ENCODE data around the gene CPZ.

The CPZ gene

DNA sequence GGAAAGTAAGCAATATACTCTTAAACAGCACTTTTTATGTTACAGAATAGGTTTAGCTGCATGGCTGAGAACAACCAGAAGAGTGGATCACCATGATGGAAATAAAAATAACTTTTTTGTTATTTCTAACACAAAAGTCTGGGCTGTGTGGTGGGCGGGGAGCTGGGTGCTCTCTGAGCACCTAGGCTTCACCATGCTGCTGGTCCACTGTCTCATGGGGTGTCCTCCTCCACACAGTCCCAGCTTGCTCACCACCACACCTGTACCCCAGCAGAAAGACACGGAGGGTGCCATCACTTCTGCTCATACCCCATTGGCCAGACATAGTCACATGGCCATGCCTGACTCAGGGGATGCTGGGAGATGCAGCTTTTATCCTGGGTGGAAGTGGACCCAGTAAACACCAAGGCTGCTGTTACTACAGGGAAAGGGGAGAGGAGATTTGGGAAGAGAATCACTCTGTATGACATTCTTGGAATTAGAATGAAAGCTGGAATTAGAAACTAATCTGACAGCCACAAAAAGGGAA is 45.0 kb downstream of the CPZ start:
- DNase-seq (no peak), ATAC-seq (no peak)
- H3K27me3 Mint-ChIP-seq = no peaks in the 10 kb centered on the region
- no peak overlapping the region for H3K27ac Mint-ChIP-seq
- no peaks in the 10 kb centered on the region for H3K4me1 Mint-ChIP-seq
- H3K36me3 Mint-ChIP-seq (ENCODE audit: low read depth) = no peaks in the 10 kb centered on the region
- H3K9me3 Mint-ChIP-seq = no peaks in the 10 kb centered on the region
- H3K4me3 Mint-ChIP-seq = no peak overlapping the region

DNA sequence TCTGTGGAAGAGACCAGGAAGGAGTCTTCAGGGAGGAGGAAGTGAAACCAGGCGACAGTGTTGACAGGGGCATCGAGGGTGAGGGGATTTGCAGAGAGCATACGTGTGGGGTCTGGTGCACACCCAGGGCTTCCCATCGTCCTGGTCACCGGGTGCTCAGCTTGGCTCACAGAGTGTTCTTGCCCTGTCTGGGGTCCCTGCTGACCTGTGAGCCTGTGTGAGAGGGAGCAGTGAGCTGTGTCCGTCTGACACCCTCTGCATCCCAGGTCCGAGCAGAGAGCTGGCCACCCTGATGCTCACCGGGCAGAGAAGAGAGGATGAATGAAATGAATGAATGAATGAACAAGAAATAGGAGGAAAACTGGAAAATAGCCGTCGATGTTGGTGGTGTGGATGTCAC is 46.5 kb downstream of the CPZ start:
- Mint-ChIP-seq H3K36me3 (ENCODE audit: low read depth) (no peaks in the 10 kb centered on the region), H3K27ac (no peak overlapping the region), H3K4me1 (no peaks in the 10 kb centered on the region), H3K4me3 (no peak overlapping the region), H3K9me3 (no peaks in the 10 kb centered on the region), H3K27me3 (no peaks in the 10 kb centered on the region)
- DNase-seq (no peak), ATAC-seq (no peak)

DNA sequence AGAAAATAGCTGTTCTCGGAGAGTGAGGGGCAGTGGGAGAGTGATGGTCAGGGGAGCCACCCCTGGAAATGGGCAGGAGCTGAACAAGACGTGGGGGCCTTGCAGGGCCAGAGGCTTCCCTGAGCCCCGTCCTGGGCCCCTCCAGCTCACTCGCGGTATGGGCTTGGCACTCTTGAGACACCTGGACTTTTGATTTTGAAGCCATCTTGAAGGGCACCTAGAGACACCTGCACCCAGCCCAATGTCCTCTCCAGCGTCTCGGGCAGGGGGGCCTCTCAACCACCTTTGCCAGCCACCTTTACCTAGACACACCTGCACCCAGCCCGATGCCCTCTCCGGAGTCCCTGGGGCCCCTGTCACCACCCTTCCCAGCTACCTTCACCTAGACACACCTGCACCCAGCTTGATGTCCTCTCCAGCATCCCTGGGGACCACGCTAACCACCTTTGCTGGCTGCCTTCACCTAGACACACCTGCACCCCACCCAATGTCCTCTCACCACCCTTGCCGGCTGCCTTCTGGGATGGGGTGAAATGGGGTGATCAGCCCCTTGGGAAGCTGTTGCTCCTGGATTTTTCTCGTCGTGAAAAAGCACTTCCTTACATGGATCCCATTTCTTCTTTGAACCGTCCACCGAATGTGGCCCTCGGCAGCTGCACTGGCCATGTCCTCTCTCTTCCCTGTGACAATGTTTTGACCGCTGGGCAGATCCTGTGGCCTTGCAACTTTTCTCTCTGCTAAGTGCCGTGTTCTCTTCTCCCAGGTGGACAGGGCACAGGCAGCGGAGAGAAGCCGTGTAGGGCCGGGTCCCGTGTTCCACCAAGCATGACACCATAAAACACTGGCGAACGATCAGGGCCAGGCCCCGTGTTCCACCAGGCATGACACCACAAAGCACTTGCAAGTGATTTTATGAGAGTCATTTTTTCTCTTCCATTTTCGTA is 47.5 kb downstream of the CPZ start:
- Mint-ChIP-seq H3K36me3 (ENCODE audit: low read depth) (no peaks in the 10 kb centered on the region), H3K9me3 (no peaks in the 10 kb centered on the region), H3K4me1 (no peaks in the 10 kb centered on the region), H3K27me3 (no peaks in the 10 kb centered on the region), H3K27ac (no peak overlapping the region), H3K4me3 (no peak overlapping the region)
- DNase-seq (no peak), ATAC-seq (no peak)

DNA sequence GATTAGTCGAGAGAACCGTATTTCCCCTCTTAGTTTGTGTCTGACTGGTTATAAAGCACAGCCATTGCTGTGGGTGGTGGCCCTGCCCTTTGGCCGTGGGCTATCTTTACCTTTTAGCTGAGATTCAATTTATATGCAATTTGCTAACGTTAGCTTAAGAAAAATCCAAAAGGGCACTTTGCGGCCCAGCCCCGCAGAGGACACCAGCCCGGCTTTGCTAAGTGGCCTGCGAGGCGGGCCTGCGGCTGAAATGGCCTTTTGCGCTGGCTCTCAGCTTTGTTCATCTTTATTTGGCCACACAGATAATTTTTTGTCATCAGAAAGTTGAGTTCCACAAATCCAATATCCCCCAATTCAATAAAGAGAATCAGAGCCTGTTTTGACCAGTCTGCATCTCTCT is 48.3 kb downstream of the CPZ start:
- no peak overlapping the region for H3K27ac Mint-ChIP-seq
- no peak for ATAC-seq
- no peaks in the 10 kb centered on the region for H3K36me3 Mint-ChIP-seq (ENCODE audit: low read depth)

DNA sequence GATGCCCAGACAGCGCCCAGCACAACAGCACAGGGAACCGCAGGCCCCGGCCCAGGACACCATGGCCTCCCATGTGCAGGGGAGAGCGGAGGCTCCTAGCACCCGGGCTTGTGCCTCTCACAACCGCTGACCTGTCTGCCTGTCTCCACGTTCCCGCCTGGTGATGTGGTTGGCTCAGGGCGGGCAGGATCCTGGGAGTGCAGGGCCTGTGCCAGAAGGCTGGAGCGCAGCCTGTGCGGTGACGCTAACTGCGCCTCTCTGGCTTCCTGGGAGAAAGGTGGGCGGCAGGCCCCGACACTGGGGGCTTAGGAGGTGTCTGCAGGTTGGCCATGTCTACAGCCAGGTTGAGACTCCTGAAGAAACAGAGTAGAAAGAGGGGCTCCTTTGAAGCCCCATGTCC is 48.7 kb downstream of the CPZ start:
- Mint-ChIP-seq H3K27me3 (no peaks in the 10 kb centered on the region), H3K4me3 (no peak overlapping the region), H3K27ac (no peak overlapping the region), H3K9me3 (no peaks in the 10 kb centered on the region), H3K4me1 (no peaks in the 10 kb centered on the region), H3K36me3 (ENCODE audit: low read depth) (no peaks in the 10 kb centered on the region)
- ATAC-seq (no peak), DNase-seq (no peak)

More for the DNA sequence above, 48.3 kb downstream of the CPZ start:
- Mint-ChIP-seq H3K4me3 (no peak overlapping the region), H3K4me1 (no peaks in the 10 kb centered on the region), H3K27me3 (no peaks in the 10 kb centered on the region), H3K9me3 (no peaks in the 10 kb centered on the region)
- DNase-seq = no peak

DNA sequence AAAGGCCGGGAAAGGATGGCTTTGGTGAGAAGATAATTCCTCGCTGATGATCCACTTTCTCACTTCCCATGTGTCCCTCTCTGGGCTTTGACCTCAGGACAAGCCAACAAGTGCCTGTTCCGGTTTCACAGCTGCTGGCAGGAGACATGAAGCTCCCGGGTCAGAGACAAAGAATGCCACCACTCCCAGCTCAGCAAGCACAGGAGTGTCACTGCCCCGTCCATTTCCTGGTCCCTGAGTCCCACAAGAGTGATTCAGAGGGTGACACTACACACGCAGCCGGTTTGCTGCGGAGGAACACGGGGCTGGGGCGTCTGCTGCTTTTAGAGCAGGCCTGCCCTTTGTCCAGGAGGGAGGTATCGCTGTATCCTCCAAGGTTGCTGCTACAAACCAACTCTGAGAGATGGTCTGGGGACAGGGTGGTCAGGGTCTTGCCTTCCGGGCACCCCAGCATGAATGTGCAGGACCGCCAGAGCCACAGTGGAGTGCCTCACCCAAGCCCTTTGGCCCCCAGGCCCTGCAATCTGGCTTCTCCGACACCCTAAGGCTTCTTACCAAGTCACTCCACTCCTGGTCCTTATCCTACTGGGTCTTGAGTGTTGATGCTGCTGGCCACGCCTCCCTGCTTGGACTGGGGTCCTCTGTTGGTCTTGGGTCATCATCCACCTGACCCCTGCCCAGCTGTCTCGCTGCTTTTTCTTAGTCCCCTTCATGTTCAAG is 49.5 kb downstream of the CPZ start:
- Mint-ChIP-seq H3K4me3 (no peak overlapping the region), H3K27ac (no peak overlapping the region), H3K27me3 (no peaks in the 10 kb centered on the region), H3K9me3 (no peaks in the 10 kb centered on the region), H3K4me1 (no peaks in the 10 kb centered on the region), H3K36me3 (ENCODE audit: low read depth) (no peaks in the 10 kb centered on the region)
- DNase-seq (no peak), ATAC-seq (no peak)

DNA sequence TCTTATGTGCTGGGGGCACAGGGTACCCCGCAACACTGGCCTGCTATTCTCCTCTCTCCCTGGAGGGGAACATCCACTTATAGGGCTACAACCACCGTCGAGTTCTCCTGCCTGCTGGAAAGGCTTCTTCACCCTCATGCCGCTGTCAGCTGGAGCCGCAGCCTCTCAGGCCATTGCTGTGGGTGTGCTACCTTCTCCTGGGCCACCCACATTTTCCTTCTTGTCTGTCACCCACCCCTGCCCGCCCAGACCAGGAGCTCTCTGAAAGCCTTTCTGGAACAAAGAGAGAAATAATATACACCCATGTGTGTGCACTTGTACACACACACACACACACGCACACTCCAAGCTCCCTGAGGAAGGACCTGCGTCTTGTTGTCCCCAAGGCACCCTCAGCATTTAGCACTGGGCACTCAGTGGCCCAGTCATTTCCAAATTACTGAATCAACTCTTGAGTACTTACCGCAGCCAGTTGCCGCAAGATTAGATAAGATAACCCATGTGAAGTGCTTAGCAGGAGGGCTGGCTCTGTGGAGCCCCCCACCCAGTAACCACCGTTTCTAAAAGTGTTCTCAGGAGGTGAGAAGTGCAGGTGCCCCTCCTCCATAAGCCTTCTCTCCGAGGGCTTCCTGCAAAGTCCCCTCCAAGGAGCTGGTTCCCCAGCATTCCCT is 50.2 kb downstream of the CPZ start:
- no peaks in the 10 kb centered on the region for H3K9me3 Mint-ChIP-seq
- H3K4me1 Mint-ChIP-seq = no peaks in the 10 kb centered on the region
- no peak for ATAC-seq
- no peaks in the 10 kb centered on the region for H3K36me3 Mint-ChIP-seq (ENCODE audit: low read depth)
- H3K27ac Mint-ChIP-seq = no peak overlapping the region
- no peak overlapping the region for H3K4me3 Mint-ChIP-seq
- no peaks in the 10 kb centered on the region for H3K27me3 Mint-ChIP-seq
- DNase-seq = no peak

DNA sequence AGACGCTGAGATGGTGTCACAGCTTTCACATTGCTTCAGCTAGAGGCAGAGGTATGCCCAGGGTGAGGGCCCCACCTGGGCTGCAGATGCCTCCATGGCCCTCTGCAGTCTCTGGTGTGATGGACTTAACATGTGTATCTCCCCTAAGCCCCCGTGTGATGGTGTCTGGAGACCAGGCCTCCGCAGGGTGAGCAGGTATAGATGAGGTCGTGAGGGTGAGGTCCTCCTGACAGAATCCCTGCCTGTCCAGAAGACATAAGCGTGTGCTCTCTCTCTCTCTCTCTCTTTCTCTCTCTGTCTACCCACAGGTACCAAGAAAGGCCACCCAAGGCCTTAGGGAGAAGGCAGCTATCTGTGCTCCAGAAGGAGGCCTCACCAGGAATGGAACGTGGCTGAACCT is 50.9 kb downstream of the CPZ start:
- H3K27ac Mint-ChIP-seq = no peak overlapping the region
- DNase-seq (no peak), ATAC-seq (no peak)
- H3K27me3 Mint-ChIP-seq = peaks cover 1% of the 10 kb centered on the region
- H3K36me3 Mint-ChIP-seq (ENCODE audit: low read depth) = no peaks in the 10 kb centered on the region
- no peaks in the 10 kb centered on the region for H3K9me3 Mint-ChIP-seq
- no peak overlapping the region for H3K4me3 Mint-ChIP-seq
- H3K4me1 Mint-ChIP-seq = no peaks in the 10 kb centered on the region

DNA sequence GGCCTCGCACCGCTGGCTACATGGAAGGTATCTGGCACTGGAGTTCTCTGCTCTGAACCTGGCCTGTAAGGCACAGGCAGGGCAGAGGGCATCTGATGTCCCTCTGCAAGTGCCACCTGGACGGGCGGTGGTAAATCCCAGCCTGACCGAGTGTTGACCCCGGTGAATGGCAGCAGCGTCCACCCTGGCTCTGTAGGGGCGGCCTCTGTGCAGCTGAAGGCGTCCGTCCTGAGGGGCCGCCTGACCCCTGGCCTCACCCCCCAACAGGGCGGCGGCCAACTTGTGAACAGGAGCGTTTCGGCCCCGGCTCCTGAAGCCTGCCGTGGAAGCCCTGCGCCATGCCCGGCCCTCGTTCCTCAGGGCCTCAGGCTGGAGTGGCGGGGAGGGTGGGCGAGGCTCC is 51.4 kb downstream of the CPZ start:
- DNase-seq (no peak), ATAC-seq (no peak)
- H3K4me3 Mint-ChIP-seq = no peak overlapping the region
- no peaks in the 10 kb centered on the region for H3K4me1 Mint-ChIP-seq
- H3K9me3 Mint-ChIP-seq = no peaks in the 10 kb centered on the region
- no peak overlapping the region for H3K27ac Mint-ChIP-seq
- H3K27me3 Mint-ChIP-seq = peaks cover 1% of the 10 kb centered on the region
- H3K36me3 Mint-ChIP-seq (ENCODE audit: low read depth) = no peaks in the 10 kb centered on the region

DNA sequence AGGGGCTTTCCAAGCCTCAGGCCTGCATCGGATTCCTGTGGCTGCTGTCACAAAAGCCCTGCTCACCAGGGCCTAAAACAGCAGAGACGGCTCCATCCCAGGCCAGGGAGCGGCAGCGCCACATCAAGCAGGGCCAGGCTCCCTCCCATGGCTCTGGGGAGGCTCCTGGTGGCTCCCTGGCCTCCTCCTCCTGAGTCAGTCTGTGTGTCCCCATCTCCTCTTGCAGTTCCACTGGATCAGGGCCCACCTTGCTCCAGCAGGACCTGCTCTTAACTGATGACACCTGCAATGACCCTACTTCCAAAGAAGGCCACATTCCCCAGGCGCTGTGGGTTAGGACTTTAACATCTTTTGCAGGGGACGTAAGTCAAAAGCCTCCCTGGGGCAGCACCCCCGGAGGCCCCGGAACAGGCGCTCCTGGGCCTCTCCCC is 51.9 kb downstream of the CPZ start:
- Mint-ChIP-seq H3K4me1 (no peaks in the 10 kb centered on the region), H3K27me3 (peaks cover 1% of the 10 kb centered on the region), H3K9me3 (no peaks in the 10 kb centered on the region), H3K4me3 (no peak overlapping the region), H3K36me3 (ENCODE audit: low read depth) (no peaks in the 10 kb centered on the region), H3K27ac (no peak overlapping the region)
- DNase-seq = no peak
- no peak for ATAC-seq

DNA sequence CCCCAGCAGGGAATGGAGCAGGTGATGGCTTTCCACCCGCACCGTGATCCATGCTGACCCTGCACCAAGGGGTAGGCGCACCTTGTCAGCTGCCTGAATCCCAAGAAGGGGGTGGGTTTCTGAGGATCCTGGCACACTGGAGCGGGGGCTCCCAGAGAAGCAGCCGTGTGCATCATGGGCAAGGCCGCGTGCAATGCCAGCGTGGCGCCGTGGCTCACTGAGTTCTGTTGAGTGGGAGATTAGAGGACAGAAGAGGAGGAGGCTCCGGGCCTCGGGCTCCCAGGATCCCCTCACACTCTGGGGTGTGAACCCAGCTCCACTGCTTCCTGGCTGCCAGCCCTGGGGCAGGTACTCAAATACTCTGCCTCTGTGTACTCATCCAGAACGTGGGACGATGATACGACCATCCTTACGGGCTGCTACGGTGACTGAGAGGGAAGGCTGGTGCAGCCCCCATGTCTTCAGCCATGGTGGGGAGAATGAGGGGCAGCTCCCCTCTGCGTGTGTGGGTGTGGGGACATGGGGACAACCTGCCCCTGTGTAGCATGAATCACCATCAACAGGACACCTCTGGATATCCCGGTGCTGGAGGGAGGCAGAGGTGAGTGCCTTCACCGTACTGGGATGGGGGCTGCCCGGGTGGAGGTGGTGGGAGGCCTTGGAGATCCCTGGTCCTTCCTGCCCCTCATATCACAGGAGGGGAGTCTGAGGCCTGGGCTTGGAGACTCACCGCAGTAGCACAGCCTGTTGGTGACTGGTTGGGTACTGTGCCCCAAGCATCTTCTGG is 52.6 kb downstream of the CPZ start:
- no peak for DNase-seq
- peaks cover 1% of the 10 kb centered on the region for H3K27me3 Mint-ChIP-seq
- no peak for ATAC-seq
- H3K4me3 Mint-ChIP-seq = no peak overlapping the region
- H3K4me1 Mint-ChIP-seq = no peaks in the 10 kb centered on the region
- H3K36me3 Mint-ChIP-seq (ENCODE audit: low read depth) = no peaks in the 10 kb centered on the region
- H3K27ac Mint-ChIP-seq = no peak overlapping the region
- no peaks in the 10 kb centered on the region for H3K9me3 Mint-ChIP-seq

DNA sequence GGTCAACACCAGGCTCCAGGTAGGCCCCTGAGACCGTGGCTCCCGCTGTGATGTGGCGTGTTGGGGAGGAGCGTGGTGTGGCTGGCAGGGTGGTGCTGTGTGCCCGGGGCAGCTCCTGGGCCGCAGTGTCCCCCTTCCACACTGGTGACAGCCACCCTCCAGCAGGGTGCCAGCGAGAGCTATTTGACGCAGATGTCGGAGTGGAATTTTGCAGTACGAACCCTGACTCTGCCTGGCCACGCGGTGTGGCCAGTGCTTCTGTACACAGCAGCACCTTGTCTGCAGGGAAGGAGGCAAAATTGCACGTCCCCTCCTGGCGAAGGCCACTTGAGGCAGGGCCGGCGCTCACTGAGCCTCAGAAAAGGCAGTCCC is 53.2 kb downstream of the CPZ start:
- Mint-ChIP-seq H3K27ac (no peak overlapping the region), H3K27me3 (peaks cover 1% of the 10 kb centered on the region), H3K9me3 (no peaks in the 10 kb centered on the region), H3K4me1 (no peaks in the 10 kb centered on the region), H3K4me3 (no peak overlapping the region), H3K36me3 (ENCODE audit: low read depth) (no peaks in the 10 kb centered on the region)
- ATAC-seq (no peak), DNase-seq (no peak)

DNA sequence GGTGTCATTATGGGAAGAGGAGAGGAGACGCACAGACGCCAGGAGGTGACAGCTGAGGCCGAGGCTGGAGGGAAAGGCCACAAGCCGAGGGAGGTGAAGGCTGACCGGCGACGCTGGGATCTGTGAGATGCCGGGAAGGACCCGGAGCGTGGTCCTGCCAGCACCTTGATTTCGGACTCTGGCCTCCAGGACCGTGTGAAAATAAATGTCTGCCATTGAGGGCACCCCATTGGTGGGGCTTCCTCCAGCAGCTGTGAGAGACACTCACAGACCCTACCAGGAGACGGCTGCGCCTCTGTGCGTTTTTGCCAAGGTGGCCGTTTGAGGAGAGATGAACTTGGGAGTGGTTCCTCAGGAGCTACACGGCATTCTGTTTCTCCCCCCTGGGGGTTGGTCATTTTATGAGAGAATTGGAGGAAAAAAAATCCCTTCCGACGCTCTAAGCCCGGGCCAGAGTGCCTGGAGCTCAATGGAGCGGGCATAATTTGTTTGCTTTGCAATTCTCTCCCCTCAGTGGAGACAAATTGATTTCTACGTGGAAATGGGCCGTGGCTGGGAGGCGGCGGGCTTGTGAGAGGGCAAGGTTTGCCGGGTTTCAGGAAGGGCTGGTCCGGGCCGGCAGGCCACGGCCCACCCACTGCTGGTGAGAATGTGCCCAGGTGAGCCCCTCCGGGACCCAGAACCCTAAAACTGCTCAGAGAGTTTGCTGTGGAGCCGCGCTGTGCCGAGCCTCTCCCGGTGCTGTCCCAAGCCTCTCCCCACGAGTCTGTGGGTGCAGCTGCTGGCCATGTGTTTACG is 53.9 kb downstream of the CPZ start:
- Mint-ChIP-seq H3K4me1 (no peaks in the 10 kb centered on the region), H3K27ac (no peak overlapping the region), H3K27me3 (peaks cover 1% of the 10 kb centered on the region), H3K36me3 (ENCODE audit: low read depth) (no peaks in the 10 kb centered on the region), H3K9me3 (no peaks in the 10 kb centered on the region), H3K4me3 (no peak overlapping the region)
- DNase-seq = no peak
- no peak for ATAC-seq

Data from activated naive CD8-positive, alpha-beta T cell treated with anti-CD3 and anti-CD28 coated beads, Interleukin-2, amount 50 U/mL, for 24 hours (primary cell).